Liver (tissue), 9 donors: ENCODE results near the gene SDHAF1. TPM values are rescaled to one million over a fixed set of nuclear protein-coding genes. Genes with fewer than 3 reads are reported as not detected.
A peak's percentile ranks its signal among the peaks of the same experiment; 100 is the strongest.

Experiments used
- DNase-seq: peaks from one replicate; pipeline ENCODE4 v3.0.0-alpha.2; 2017; ENCODE audit warnings: low spot score
- H3K27ac ChIP-seq, 2 donors: one replicate each; pipeline ENCODE4 v1.7.0; 2013; ENCODE audit warnings: inconsistent platforms in 2 of 2, low read length in 2 of 2, control low read depth in 1 of 2, low read depth in 1 of 2, mild to moderate bottlenecking in 1 of 2
- H3K27me3 ChIP-seq, 4 donors: one replicate each; pipeline versions ENCODE4 v1.6.1 to v1.7.0; 2013; ENCODE audit warnings: low read length in 3 of 4, inconsistent platforms in 1 of 4, mild to moderate bottlenecking in 1 of 4, moderate library complexity in 1 of 4; ENCODE audit not compliant: control insufficient read depth in 4 of 4, insufficient read depth in 4 of 4
- H3K36me3 ChIP-seq, 4 donors: one replicate each; pipeline versions ENCODE4 v1.6.1 to v1.7.0; 2013; ENCODE audit warnings: low read length in 3 of 4, mild to moderate bottlenecking in 3 of 4, low read depth in 1 of 4, moderate library complexity in 1 of 4; ENCODE audit not compliant: control insufficient read depth in 4 of 4, insufficient read depth in 3 of 4
- H3K4me1 ChIP-seq, 4 donors: one replicate each; pipeline versions ENCODE4 v1.6.1 to v1.7.0; 2013; ENCODE audit warnings: low read length in 3 of 4, mild to moderate bottlenecking in 3 of 4, moderate library complexity in 1 of 4; ENCODE audit not compliant: control insufficient read depth in 4 of 4, insufficient read depth in 4 of 4
- H3K4me3 ChIP-seq, 3 donors: one replicate each; pipeline versions ENCODE4 v1.6.1 to v1.7.0; 2013; ENCODE audit warnings: low read length in 3 of 3, control low read depth in 1 of 3, low read depth in 1 of 3, mild to moderate bottlenecking in 1 of 3
- H3K9ac ChIP-seq, 2 donors: one replicate each; pipeline ENCODE4 v1.7.0; 2013; ENCODE audit warnings: low read length in 2 of 2, mild to moderate bottlenecking in 2 of 2, moderate library complexity in 2 of 2, control low read depth in 1 of 2, low read depth in 1 of 2
- H3K9me3 ChIP-seq, 4 donors: one replicate each; pipeline versions ENCODE4 v1.6.1 to v1.7.0; 2013; ENCODE audit warnings: low read length in 3 of 4; ENCODE audit not compliant: control insufficient read depth in 4 of 4
- EGR1 ChIP-seq, 2 donors: IDR thresholded peaks; 2 replicates each; pipeline ENCODE4 v1.6.1; 2016 to 2018; ENCODE audit warnings: antibody characterized with exemption in 2 of 2, low read depth in 2 of 2
- FOXA2 ChIP-seq: IDR thresholded peaks from 2 replicates; pipeline ENCODE4 v1.6.1; 2016; ENCODE audit warnings: antibody characterized with exemption
- GABPA ChIP-seq, 2 donors: IDR thresholded peaks in 1 of 2; conservative IDR thresholded peaks in 1 of 2; 2 replicates each; pipeline ENCODE4 v1.6.1; 2016; ENCODE audit warnings: antibody characterized with exemption in 2 of 2, mild to moderate bottlenecking in 1 of 2, moderate library complexity in 1 of 2
- HNF4A ChIP-seq, 2 donors: conservative IDR thresholded peaks; 2 replicates each; pipeline ENCODE4 v1.6.1; 2016; ENCODE audit warnings: antibody characterized with exemption in 2 of 2, mild to moderate bottlenecking in 2 of 2
- HNF4G ChIP-seq: IDR thresholded peaks from 2 replicates; pipeline ENCODE4 v1.6.1; 2016; ENCODE audit warnings: antibody characterized with exemption
- JUND ChIP-seq, 2 donors: IDR thresholded peaks; 2 replicates each; pipeline ENCODE4 v1.6.1; 2016; ENCODE audit warnings: antibody characterized with exemption in 2 of 2
- NR2F2 ChIP-seq: IDR thresholded peaks from 2 replicates; pipeline ENCODE4 v1.6.1; 2016; ENCODE audit warnings: antibody characterized with exemption
- RXRA ChIP-seq, 2 donors: IDR thresholded peaks; 2 replicates each; pipeline ENCODE4 v1.6.1; 2017 to 2018; ENCODE audit warnings: antibody characterized with exemption in 2 of 2, mild to moderate bottlenecking in 1 of 2
- SP1 ChIP-seq: IDR thresholded peaks from 2 replicates; pipeline ENCODE4 v1.6.1; 2018; ENCODE audit warnings: antibody characterized with exemption, mild to moderate bottlenecking
- TAF1 ChIP-seq: conservative IDR thresholded peaks from 2 replicates; pipeline ENCODE4 v1.6.1; 2016; ENCODE audit warnings: antibody characterized with exemption, mild to moderate bottlenecking
- YY1 ChIP-seq: IDR thresholded peaks from 2 replicates; pipeline ENCODE4 v1.6.1; 2016; ENCODE audit warnings: antibody characterized with exemption, mild to moderate bottlenecking
- WGBS: extraction: QIAGEN DNeasy Blood & Tissue Kit; methylation state at CpG from one replicate; pipeline ENCODE4 v1.1.7; 2013; 5-methylcytosine and 5-hydroxymethylcytosine counted together
- polyA plus RNA-seq, 2 donors: library from polyadenylated mRNA; stranded (reverse) in 1 of 2; unstranded in 1 of 2; fragments of 200-250 nt in 1 of 2; fragments of >200 nt in 1 of 2; fragmentation: Nextera tagmentation in 1 of 2; extraction: Ambion mirVana in 1 of 2; gene quantifications; one replicate each; pipeline versions ENCODE4 v1.2.1 to v1.2.3, GENCODE V29; 2013 to 2015
- total RNA-seq, 2 donors: library from RNA; depleted of rRNA; stranded (reverse); fragments of >200 nt; gene quantifications; one replicate each; pipeline ENCODE4 v1.2.3, GENCODE V29; 2014
- TF ChIP-seq, protein P1 (sequence below): IDR thresholded peaks from 2 replicates; pipeline ENCODE4 v1.6.1; 2016; ENCODE audit warnings: antibody characterized with exemption
- TF ChIP-seq, protein P2 (sequence below): IDR thresholded peaks from 2 replicates; pipeline ENCODE4 v1.6.1; 2016; ENCODE audit warnings: antibody characterized with exemption
- TF ChIP-seq, protein P3 (sequence below): IDR thresholded peaks from 2 replicates; pipeline ENCODE4 v1.6.1; 2016; ENCODE audit warnings: antibody characterized with exemption
- TF ChIP-seq, protein P4 (sequence below): IDR thresholded peaks from 2 replicates; pipeline ENCODE4 v1.6.1; 2016; ENCODE audit warnings: antibody characterized with exemption, mild to moderate bottlenecking
- donor health status: healthy.
- donor health status: healthy.
- donor health status: healthy.
- donor health status: healthy.
- donor health status: healthy.

Gene SDHAF1
- total and polyA plus RNA-seq, 4 donors = 8.4 to 28.4 (median 18.9) TPM

DNA sequence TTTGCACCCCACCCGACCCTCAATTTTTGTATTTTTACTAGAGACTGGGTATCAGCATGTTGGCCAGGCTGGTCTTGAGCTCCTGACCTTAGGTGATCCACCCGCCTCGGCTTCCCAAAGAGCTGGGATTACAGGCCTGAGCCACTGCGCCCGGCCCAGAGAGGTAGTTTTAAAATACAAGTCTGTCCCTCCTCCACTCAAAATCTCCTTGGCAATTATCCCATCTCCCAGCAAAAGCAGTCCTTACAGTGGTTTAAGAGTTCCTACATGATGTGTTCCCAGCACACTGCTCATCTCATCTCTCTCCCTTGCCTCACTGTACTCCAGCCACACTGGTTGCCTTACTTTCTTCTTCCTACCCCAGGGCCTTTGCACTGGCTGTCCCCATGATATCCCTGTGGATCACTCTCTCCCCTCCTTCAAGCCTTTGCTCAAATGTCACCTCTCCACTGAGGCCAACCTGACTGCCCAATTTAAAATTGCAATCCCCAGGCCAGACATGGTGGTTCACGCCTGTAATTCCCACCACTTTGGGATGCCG lies 34.5 kb upstream of the SDHAF1 start:
- no peak overlapping the region for H3K9ac ChIP-seq
- no peak overlapping the region for H3K4me3 ChIP-seq
- peaks cover 0 to 6% (median 2%) of the 10 kb centered on the region in 4 donors for H3K27me3 ChIP-seq
- DNase-seq = no peak
- TF ChIP-seq YY1 = no peak
- TF ChIP-seq, protein P1, sequence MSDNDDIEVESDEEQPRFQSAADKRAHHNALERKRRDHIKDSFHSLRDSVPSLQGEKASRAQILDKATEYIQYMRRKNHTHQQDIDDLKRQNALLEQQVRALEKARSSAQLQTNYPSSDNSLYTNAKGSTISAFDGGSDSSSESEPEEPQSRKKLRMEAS = no peak
- TF ChIP-seq, protein P2, sequence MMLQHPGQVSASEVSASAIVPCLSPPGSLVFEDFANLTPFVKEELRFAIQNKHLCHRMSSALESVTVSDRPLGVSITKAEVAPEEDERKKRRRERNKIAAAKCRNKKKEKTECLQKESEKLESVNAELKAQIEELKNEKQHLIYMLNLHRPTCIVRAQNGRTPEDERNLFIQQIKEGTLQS = no peak
- no peak for TF ChIP-seq HNF4A (conservative IDR thresholded peaks at IDR 0.05)
- TF ChIP-seq GABPA (IDR thresholded peaks at IDR 0.05 in 1 of 2, conservative IDR thresholded peaks at IDR 0.05 in 1 of 2) = no peak
- no peak for TF ChIP-seq EGR1 (IDR thresholded peaks at IDR 0.05; ENCODE audit: low read depth in 2 of 2)
- no peak for TF ChIP-seq RXRA (IDR thresholded peaks at IDR 0.05)
- TF ChIP-seq, protein P3, sequence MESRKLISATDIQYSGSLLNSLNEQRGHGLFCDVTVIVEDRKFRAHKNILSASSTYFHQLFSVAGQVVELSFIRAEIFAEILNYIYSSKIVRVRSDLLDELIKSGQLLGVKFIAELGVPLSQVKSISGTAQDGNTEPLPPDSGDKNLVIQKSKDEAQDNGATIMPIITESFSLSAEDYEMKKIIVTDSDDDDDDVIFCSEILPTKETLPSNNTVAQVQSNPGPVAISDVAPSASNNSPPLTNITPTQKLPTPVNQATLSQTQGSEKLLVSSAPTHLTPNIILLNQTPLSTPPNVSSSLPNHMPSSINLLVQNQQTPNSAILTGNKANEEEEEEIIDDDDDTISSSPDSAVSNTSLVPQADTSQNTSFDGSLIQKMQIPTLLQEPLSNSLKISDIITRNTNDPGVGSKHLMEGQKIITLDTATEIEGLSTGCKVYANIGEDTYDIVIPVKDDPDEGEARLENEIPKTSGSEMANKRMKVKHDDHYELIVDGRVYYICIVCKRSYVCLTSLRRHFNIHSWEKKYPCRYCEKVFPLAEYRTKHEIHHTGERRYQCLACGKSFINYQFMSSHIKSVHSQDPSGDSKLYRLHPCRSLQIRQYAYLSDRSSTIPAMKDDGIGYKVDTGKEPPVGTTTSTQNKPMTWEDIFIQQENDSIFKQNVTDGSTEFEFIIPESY = no peak
- no peak for TF ChIP-seq HNF4G
- TF ChIP-seq NR2F2 = no peak
- no peak for TF ChIP-seq TAF1
- no peak for TF ChIP-seq SP1
- no peak for TF ChIP-seq JUND (IDR thresholded peaks at IDR 0.05)
- H3K36me3 ChIP-seq = no peaks in the 10 kb centered on the region
- no peaks in the 10 kb centered on the region for H3K9me3 ChIP-seq
- WGBS = 79% methylated on average over 7 of the region's 7 CpGs
- H3K4me1 ChIP-seq = peaks cover 0 to 6% (median 3%) of the 10 kb centered on the region in 4 donors
- H3K27ac ChIP-seq = no peak overlapping the region

DNA sequence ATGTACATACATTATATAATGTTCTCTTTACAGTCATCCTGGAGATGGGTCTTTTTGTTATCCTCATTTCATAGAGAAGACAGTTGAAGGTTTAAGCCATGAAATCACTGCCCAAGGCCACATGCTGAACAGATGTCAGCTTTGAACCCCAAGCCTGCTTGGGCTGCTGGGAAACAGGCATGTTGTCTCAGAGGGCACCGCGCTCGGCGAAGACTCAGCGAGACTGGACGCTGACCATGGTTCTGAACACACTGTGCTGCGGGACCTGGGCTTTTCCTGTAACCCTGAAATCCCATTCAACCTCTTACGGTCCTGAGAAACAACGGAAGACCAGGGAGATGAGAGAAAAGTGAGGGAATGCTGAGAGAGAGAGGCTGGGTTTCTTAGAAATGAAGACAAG lies 31.5 kb upstream of the SDHAF1 start:
- 15% methylated on average over 9 of the region's 9 CpGs for WGBS
- Histone ChIP-seq H3K4me3 (no peak overlapping the region), H3K27me3 (peaks cover 0 to 6% (median under 1%) of the 10 kb centered on the region in 4 donors), H3K9ac (no peak overlapping the region), H3K4me1 (peaks cover 0 to 6% (median 3%) of the 10 kb centered on the region in 4 donors), H3K9me3 (no peaks in the 10 kb centered on the region), H3K36me3 (no peaks in the 10 kb centered on the region), H3K27ac (no peak overlapping the region)
- DNase-seq = peak; percentile 43
- TF ChIP-seq FOXA2 = no peak
- TF ChIP-seq, protein P4, sequence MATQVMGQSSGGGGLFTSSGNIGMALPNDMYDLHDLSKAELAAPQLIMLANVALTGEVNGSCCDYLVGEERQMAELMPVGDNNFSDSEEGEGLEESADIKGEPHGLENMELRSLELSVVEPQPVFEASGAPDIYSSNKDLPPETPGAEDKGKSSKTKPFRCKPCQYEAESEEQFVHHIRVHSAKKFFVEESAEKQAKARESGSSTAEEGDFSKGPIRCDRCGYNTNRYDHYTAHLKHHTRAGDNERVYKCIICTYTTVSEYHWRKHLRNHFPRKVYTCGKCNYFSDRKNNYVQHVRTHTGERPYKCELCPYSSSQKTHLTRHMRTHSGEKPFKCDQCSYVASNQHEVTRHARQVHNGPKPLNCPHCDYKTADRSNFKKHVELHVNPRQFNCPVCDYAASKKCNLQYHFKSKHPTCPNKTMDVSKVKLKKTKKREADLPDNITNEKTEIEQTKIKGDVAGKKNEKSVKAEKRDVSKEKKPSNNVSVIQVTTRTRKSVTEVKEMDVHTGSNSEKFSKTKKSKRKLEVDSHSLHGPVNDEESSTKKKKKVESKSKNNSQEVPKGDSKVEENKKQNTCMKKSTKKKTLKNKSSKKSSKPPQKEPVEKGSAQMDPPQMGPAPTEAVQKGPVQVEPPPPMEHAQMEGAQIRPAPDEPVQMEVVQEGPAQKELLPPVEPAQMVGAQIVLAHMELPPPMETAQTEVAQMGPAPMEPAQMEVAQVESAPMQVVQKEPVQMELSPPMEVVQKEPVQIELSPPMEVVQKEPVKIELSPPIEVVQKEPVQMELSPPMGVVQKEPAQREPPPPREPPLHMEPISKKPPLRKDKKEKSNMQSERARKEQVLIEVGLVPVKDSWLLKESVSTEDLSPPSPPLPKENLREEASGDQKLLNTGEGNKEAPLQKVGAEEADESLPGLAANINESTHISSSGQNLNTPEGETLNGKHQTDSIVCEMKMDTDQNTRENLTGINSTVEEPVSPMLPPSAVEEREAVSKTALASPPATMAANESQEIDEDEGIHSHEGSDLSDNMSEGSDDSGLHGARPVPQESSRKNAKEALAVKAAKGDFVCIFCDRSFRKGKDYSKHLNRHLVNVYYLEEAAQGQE = peak; percentile 99
